ENCODE data around the gene MLC1. TPM values are rescaled to one million over a fixed set of nuclear protein-coding genes. Genes with fewer than 3 reads are reported as not detected.

MLC1 gene
- total RNA-seq, 1 donor from 2014 or later, result 0.32 TPM

DNA sequence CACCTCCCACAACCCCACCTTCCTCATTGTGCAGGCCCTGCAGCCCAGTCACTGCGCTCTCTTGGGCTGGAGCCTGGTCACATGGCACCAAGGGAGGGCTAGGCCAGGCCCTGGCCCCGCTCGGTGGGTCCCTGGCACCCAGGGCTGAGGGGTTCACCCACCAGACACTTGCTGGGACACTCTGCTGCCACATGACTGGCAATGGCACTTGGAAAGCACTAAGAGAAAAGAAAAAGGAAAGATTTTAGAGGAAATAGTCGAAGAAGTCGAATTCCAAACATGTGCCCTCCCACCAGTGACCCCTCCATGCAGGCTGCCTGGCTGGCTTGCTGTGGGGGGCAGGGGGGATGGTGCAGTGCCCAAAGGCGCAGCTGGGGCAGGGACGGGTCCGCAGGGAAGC lies 14.9 kb downstream of the MLC1 start:
- no peaks in the 10 kb centered on the region for H3K4me1 ChIP-seq
- H3K27me3 ChIP-seq, result no peaks in the 10 kb centered on the region
- no peaks in the 10 kb centered on the region for H3K9me3 ChIP-seq
- DNase-seq (ENCODE audit: low spot score in 2 of 2), result no peak
- intact Hi-C loops (cut with DNase I), result no loop called here
- no peaks in the 10 kb centered on the region for H3K36me3 ChIP-seq
- H3K27ac ChIP-seq, result no peak overlapping the region
- TF ChIP-seq, protein P1, sequence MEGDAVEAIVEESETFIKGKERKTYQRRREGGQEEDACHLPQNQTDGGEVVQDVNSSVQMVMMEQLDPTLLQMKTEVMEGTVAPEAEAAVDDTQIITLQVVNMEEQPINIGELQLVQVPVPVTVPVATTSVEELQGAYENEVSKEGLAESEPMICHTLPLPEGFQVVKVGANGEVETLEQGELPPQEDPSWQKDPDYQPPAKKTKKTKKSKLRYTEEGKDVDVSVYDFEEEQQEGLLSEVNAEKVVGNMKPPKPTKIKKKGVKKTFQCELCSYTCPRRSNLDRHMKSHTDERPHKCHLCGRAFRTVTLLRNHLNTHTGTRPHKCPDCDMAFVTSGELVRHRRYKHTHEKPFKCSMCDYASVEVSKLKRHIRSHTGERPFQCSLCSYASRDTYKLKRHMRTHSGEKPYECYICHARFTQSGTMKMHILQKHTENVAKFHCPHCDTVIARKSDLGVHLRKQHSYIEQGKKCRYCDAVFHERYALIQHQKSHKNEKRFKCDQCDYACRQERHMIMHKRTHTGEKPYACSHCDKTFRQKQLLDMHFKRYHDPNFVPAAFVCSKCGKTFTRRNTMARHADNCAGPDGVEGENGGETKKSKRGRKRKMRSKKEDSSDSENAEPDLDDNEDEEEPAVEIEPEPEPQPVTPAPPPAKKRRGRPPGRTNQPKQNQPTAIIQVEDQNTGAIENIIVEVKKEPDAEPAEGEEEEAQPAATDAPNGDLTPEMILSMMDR (IDR thresholded peaks at IDR 0.05), result no peak
- no peak overlapping the region for H3K4me3 ChIP-seq

DNA sequence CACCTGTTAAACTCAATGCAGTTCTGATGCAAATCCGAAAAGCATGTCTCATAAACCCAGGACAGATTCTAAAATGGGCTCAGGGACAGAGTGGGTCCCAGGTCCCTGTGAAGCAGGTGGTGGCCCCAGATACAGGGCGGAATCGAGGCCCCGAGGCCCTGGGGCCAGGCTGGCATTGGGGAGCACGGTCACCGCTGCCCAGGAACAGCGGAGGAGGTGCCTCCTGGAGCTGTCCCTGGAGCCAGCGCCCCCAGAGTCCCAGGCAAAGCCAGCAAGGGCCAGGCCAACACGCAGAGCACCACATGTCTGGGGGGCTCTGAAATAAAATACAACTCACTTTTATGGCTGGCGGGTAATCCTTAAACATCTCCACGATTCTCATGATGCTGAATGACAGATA lies 17.1 kb downstream of the MLC1 start:
- Histone ChIP-seq H3K4me3 (no peak overlapping the region), H3K4me1 (no peaks in the 10 kb centered on the region), H3K27me3 (no peaks in the 10 kb centered on the region), H3K9me3 (no peaks in the 10 kb centered on the region), H3K36me3 (no peaks in the 10 kb centered on the region), H3K27ac (no peak overlapping the region)
- DNase-seq (ENCODE audit: low spot score in 2 of 2), result no peak
- intact Hi-C loops (cut with DNase I), result no loop called here
- TF ChIP-seq, protein P1 (IDR thresholded peaks at IDR 0.05), result no peak

DNA sequence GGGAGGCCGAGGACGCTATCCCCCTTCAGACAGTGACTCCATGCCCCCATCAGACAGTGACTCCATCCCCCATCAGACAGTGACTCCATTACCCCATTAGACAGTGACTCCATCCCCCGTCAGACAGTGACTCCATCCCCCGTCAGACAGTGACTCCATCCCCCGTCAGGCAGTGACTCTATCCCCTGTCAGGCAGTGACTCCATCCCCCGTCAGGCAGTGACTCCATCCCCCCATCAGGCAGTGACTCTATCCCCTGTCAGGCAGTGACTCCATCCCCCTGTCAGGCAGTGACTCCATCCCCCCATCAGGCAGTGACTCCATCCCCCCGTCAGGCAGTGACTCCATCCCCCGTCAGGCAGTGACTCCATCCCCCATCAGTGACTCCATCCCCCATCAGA lies 18.0 kb downstream of the MLC1 start:
- Histone ChIP-seq H3K4me3 (no peak overlapping the region), H3K9me3 (no peaks in the 10 kb centered on the region), H3K27me3 (no peaks in the 10 kb centered on the region), H3K36me3 (no peaks in the 10 kb centered on the region), H3K4me1 (no peaks in the 10 kb centered on the region), H3K27ac (no peak overlapping the region)
- no peak for DNase-seq (ENCODE audit: low spot score in 2 of 2)
- intact Hi-C loops (cut with DNase I), result no loop called here
- TF ChIP-seq, protein P1 (IDR thresholded peaks at IDR 0.05), result no peak

GRCh38 chr22:50064453-50064852 lies 20.8 kb downstream of the MLC1 start:
- no peak for DNase-seq (ENCODE audit: low spot score in 2 of 2)
- H3K9me3 ChIP-seq, result no peaks in the 10 kb centered on the region
- peaks cover 2% of the 10 kb centered on the region for H3K27me3 ChIP-seq
- no peaks in the 10 kb centered on the region for H3K36me3 ChIP-seq
- H3K4me3 ChIP-seq, result no peak overlapping the region
- TF ChIP-seq, protein P1 (IDR thresholded peaks at IDR 0.05), result no peak
- H3K4me1 ChIP-seq, result peaks cover 0 to 2% of the 10 kb centered on the region in 2 donors
- intact Hi-C loops (cut with DNase I), result no loop called here
- no peak overlapping the region for H3K27ac ChIP-seq

- no peak overlapping the region for H3K4me3 ChIP-seq
- intact Hi-C loops (cut with DNase I), result no loop called here
- DNase-seq (ENCODE audit: low spot score in 2 of 2), result no peak
- TF ChIP-seq, protein P1 (IDR thresholded peaks at IDR 0.05), result no peak
- no peaks in the 10 kb centered on the region for H3K9me3 ChIP-seq
- H3K4me1 ChIP-seq, result peaks cover 0 to 7% of the 10 kb centered on the region in 2 donors
- no peaks in the 10 kb centered on the region for H3K36me3 ChIP-seq
- H3K27ac ChIP-seq, result no peak overlapping the region
- peaks cover 8% of the 10 kb centered on the region for H3K27me3 ChIP-seq
Measured at GRCh38 chr22:50063589-50064393, 21.4 kb downstream of the MLC1 start.
